GM19025 (cell line): Measurements from ENCODE around the gene ANAPC1.
"Not testable (repeated sequence)": the region's sequence is repeated elsewhere in the genome, so short reads cannot be mapped to it uniquely, and the experiment has no call there.

Source experiments
- ATAC-seq: cut with Tn5 transposase; IDR thresholded peaks from one replicate; pipeline ENCODE4 v1.9.1; 2021; ENCODE audit warnings: mild to moderate bottlenecking, low read depth, moderate library complexity; ENCODE audit not compliant: unreplicated experiment

The ANAPC1 gene, protein sequence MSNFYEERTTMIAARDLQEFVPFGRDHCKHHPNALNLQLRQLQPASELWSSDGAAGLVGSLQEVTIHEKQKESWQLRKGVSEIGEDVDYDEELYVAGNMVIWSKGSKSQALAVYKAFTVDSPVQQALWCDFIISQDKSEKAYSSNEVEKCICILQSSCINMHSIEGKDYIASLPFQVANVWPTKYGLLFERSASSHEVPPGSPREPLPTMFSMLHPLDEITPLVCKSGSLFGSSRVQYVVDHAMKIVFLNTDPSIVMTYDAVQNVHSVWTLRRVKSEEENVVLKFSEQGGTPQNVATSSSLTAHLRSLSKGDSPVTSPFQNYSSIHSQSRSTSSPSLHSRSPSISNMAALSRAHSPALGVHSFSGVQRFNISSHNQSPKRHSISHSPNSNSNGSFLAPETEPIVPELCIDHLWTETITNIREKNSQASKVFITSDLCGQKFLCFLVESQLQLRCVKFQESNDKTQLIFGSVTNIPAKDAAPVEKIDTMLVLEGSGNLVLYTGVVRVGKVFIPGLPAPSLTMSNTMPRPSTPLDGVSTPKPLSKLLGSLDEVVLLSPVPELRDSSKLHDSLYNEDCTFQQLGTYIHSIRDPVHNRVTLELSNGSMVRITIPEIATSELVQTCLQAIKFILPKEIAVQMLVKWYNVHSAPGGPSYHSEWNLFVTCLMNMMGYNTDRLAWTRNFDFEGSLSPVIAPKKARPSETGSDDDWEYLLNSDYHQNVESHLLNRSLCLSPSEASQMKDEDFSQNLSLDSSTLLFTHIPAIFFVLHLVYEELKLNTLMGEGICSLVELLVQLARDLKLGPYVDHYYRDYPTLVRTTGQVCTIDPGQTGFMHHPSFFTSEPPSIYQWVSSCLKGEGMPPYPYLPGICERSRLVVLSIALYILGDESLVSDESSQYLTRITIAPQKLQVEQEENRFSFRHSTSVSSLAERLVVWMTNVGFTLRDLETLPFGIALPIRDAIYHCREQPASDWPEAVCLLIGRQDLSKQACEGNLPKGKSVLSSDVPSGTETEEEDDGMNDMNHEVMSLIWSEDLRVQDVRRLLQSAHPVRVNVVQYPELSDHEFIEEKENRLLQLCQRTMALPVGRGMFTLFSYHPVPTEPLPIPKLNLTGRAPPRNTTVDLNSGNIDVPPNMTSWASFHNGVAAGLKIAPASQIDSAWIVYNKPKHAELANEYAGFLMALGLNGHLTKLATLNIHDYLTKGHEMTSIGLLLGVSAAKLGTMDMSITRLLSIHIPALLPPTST (N-terminal part only)

DNA sequence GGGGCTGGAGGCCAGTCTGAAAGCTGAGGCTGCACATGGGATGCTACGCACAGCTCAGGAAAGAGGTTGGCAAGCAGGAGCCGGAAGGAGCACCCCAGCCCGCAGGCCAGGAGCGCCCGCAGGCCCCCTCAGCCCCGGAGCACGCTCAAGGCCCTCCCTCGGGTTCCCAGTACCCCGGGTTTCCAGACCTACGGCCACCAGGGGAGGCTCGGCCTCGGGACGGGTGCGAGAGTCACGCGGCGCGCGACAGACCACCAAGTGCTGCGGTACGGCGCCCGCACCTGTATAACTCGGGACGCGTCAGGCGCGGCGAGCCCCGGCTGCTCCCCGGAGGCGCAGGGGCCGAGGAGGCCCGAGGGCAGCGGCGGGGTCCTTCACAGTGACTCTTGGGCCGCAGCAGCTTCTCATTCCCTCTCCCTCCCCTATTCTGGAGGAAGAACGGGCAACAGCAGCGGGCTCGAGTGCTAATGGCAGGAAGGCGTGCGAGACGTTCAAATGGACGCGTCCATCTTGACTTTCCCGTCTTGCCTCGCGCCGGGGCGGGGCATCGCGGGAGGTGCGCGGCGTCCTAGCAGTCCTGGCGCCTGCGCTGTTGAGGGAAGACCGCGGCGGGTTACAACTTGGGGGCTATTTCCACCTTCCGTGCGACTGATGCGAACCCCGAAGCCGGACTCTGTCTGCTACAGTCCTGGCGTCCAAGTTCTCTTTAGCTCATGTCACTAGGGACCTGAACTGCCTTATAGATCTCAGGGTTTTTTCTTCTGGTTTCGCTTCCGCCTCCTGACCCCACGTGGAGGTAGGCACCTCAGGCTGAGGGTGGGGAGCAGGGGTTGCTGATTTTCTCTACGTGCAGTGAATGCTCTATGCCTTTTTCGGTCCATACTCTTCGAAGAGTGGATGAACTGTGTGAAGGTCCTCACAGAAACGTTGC is at the start of gene ANAPC1:
Gene ANAPC1 (minus strand): TSS at position 533 of the 931 bp plus-strand sequence. CDS start 3,368 bp downstream, outside the sequence.
- ATAC-seq = peak; percentile 87

DNA sequence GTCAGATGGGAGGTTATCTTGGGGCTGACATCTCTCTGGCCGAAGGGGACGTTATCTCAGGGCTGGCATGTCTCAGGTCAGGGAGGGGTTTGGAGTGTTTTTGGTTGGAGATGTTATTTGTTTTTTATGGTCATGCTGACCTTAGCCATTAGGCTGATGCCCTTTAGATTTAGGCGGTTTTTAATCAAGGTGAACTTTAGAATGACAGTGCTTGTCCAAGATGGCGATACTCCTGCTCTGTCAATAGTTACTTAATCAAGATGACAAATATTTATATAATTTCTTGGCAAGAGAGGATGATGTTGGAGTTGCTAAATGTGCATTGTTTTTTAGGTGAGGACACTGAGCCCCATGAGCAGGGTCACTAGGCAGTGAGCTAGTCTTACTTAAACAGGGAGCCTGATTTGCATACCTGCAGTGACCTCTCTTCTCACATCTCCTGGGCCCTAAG is 48.9 kb upstream of the ANAPC1 start:
- ATAC-seq = no peak

DNA sequence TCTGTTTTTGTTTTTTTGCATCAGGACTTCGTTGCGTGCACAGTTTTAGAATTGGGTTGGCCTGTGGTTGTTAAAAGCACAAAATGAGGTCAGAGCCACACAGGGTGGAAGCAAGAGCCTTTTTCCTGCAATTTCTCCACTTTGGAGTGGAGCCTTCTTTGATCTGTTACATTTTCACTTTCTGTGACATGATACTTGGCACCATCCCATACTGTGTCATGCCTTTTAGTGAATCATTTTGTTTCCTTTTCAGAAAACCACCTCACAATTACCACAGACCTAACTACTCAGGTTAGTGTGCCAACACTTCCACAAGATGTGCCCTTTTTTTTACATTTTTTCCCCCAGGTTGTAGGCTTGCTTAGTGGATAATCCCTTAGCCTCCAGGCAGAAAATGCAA is 46.9 kb upstream of the ANAPC1 start:
- ATAC-seq = no peak

DNA sequence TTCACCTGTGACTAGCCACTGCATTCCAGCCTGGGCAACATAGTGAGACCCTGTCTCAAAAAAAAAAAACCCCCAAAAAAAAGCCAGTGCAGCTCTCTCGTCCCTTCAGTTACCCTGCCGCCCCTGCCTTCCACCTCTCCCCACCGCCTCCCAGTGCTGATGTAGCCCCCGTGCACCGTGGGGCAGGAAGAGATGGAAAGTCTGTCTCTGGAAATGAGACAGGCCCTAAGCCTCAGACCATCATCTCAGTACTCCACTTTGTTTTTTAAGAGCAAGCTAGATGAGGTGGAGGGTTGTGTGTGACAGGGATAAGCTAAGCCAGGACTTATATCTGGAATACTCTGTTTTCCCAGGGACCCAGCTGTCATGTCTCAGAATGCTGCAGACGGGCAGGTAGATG is 46.4 kb upstream of the ANAPC1 start:
- ATAC-seq = no peak

DNA sequence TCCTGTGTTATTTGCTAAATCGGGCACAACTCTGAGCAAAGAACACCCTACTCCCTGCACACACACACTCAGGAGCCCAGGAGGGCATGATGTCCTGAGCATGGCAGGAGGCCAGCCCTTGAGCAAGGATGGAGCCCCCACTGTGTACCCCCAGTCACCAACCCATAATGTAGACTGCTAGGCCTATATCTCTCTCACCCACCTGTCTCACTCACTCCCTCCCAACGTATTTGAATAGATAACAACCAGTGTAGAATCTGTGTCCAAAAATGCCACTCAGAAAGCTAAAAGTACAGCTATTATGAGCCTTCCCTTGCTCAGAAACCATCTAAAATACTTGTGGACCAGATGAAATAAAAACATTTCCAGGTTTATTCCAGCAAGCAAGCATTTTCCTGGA is 43.7 kb upstream of the ANAPC1 start:
- no peak for ATAC-seq

DNA sequence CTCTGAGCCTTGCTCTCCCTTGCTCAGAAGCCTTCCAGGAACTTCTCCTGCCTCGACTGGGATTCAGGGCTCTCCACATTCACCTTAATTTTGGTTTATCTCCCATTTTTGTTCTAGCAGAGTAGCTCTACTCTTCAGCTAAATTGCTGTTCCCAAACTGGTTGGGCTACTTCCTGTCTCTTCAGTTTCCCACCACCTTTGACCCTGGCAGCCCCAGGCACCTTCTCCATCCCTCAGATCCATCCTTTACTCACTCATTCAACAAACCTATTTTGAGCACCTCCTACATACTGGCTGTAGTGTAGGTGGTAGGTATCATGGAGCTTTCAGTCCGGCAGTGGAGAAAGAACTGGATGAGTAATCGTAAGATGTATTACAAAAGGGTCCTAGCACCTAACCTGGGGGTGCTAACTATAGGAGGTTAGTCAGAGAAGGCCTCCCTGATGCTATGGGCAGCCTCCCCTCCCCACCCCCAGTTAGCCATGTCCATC is 40.7 kb upstream of the ANAPC1 start:
- ATAC-seq = no peak

DNA sequence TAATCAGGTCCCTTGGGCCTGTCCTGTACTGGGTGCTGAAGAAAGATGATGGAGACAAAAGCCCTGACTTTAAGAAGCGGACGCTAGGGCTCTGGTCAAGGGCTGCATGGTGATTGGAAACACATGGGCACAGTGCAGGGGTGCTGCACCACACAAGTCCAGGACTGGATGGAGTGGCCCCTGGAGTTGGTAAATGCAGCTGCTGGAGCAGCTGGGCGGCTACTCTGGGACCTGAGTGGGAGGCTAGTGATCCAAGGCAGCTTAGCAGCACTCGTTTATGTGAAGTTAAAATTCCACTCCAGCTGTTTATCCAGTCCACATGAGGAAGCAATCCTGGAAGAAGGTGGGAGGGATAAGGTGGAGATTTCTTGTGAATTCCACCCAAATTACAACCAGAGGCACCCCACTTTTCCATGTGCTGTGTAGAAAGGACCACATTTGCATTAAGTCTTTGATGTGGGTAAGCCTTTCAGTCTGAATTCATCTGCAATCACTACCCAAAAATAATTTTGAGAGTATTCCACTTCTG is 39.3 kb upstream of the ANAPC1 start:
- no peak for ATAC-seq

DNA sequence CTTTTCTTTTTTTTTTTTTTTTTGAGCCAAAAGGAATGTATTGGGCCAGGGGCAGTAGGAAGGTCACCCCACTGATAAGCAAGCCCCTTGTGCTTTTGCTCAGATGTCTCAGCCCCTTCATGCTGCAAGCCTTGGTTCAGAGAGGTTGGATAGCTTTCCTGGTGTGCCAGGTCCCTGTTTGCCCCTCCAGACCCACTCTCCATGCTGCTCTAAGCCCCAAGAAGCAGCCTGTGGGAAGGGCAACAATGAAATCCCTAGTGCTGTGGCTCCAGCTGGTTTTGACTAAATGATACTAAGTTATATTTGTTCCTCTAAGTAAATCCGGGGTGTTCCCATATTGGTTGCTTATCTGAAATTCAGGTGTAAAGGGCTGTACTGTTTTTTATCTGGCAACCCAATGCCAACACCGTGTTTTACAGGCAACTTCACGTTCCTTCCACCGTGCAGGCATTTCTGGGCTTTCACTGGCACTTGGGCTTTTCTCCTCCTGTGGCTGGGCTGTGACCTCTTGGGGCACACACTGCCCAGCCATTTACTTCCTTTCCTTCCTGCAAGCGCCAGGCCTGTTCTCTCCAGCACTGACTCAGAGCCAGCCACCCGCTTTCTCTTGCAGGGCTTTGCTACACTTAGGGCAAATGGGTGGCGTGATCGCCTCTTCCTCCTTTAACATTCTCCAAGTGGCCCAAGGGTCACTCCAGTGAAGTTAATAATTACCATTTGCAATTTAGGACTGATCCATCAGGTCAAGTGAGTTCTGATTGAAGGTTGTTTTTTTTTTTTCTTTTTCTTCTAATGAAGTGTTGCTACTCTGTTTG is 36.0 kb upstream of the ANAPC1 start:
- no peak for ATAC-seq

DNA sequence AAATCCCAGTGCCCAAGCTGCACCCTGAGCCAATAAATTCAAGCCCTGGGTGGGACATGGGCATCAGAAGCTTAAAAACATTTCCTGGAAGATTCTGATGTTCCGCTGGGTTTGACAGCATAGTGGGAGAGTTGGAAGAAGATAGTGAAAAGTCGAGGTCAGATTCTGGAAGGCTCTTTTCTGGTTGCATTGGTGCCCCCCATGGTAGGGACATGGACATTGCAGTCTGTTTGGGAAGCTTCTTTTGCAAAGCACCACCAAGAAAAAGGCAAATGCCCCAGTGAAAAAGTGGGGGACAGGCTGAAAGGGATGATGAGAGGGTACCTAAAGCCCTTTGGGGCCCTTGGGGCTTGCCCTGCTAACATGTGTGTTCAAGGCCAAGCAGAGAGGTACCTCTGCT is 35.4 kb upstream of the ANAPC1 start:
- no peak for ATAC-seq

DNA sequence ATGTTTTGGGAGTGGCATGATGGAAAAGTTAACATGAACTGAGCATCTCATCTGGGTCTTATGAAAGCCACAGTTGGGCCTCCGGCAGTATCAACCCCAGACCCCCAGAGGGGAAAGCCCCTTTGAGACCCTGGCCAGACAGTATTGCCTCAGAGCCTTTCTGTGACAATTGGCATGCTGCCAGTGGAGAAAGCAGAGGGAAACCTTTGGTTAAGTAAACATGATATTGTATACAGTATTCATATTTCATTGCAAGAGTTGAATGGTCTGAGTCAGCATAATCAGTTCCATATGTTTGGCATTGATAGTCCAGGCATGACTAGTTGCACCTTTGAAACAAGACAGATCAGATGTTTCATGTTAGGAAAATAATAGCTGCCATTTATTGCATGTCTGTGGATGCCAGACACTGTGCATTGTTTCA is 34.4 kb upstream of the ANAPC1 start:
- ATAC-seq = no peak

DNA sequence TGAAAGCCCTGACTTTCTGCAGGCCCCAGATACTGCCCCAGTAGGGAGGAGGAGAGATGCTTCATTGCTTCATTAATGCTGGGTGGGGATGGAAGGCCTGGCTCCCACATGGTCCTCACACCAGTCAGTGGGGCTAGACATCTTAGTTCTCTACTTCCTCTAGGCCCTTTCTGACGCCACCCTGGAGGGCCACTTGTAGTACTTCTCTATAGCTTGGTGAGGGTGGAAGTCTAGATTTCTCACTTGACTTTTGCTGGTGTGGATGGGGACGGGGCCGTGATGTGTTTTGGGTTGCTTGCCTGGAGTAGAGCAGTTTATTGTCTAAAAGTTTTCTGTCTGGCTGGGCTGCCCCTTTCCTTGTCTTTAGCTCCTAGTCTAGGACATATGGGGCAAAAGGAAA is 33.1 kb upstream of the ANAPC1 start:
- ATAC-seq = no peak

DNA sequence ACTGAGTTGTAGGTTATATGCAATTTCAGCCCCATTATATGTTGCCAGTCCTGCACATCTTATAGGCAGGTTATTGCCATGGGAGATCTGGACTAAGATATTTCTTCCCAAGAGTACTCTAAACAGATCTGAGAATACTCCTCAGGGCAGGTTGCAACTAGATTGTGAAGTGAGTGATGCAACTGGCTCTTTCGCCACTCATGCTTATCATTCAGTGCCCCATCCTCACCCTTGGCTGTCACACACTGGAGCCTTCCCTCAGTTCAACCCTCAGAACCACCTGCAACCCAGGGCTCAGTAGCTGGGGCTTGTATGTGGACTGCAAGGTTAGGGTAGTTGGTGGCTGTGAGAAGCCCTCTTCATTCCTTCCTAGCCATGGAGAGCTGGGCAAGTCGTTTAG is 28.6 kb upstream of the ANAPC1 start:
- ATAC-seq = no peak

DNA sequence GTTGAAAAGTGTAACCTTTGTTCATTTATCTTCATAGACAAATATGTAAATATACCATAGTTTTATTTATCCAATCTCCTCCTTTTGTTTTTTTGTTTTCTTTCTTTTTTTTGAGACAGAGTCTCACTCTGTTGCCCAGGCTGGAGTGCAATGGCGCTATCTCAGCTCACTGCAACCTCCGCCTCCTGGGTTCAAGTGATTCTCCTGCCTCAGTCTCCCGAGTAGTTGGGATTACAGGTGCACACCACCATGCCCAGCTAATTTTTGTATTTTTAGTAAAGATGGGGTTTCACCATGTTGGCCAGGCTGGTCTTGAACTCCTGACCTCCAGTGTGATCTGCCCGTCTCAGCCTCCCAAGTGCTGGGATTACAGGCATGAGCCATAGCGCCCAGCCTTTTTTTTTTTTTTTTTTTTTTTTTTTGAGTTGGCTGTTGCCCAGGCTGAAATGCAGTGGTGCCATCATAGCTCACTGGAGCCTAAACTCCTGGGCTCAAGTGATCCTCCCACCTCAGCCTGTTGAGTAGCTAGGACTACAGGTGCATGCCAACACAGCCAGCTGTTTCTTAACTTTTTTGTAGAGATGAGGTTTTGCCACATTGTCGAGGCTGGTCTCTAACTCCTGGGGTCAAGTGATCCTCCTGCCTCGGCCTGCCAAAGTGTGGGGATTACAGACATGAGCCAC is 27.4 kb upstream of the ANAPC1 start:
- not testable (repeated sequence) for ATAC-seq

DNA sequence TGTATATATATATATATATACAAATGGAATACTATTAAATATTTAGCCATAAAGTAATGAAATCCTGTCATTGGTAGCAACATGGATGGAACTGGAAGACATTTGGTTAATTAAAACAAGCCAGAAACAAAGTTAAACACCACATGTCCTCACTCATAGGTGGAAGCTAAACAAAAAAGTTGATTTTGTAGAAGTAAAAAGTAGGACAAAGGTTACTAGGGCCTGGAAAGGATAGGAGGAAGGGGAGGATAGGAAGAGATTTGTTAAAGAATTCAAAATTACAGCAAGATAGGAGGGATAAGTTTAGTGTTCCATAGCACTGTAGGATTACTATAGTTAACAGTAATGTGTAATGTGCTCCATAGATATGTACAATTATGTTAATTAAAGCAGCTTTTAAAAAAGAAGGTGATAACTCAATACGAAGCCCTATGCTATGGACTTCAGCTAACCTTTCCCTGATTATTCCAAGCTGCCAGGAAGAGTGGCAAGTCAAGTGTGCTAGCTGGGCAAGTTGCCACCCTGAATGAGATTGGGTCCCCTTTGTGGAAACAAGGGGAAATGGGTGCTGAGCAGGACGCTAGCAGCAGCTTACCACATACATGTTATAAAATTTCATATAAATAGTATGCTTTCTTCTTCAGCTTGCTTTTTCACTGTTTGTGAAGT is 26.8 kb upstream of the ANAPC1 start:
- ATAC-seq = no peak

DNA sequence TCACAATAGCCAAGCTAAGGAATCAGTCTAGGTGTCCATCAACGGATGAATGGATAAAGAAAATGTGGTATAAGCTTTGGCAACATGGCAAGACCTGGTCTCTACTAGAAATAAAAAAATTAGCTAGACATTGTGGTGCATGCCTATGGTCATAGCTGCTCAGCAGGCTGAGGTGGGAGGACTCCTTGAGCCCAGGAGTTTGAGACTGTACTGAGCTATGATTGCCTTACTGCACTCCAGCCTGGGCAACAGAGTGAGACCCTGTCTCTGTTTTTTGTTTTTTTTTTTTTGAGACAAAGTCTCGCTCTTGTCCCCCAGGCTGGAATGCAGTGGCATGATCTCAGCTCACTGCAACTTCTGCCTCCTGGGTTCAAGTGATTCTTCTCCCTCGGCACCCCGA is 26.0 kb upstream of the ANAPC1 start:
- not testable (repeated sequence) for ATAC-seq

DNA sequence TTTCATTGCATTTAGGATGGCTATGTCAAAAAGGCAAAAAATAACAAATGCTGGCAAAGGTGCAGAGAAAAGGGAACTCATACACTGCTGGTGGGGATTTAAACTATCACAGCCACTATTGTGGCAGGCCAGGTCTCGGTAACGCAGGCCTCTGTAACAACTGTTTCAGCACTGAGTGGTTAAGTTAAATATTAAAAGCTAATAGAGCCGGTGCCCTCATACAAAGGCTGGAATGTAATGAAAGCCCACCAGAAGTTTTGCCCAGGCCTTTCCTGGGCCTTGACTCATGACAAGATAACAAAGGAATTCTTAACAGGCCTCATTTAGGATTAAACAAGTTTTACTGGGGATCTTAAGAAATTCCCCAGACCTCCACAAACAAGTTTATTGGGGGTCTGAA is 25.1 kb upstream of the ANAPC1 start:
- ATAC-seq = no peak

DNA sequence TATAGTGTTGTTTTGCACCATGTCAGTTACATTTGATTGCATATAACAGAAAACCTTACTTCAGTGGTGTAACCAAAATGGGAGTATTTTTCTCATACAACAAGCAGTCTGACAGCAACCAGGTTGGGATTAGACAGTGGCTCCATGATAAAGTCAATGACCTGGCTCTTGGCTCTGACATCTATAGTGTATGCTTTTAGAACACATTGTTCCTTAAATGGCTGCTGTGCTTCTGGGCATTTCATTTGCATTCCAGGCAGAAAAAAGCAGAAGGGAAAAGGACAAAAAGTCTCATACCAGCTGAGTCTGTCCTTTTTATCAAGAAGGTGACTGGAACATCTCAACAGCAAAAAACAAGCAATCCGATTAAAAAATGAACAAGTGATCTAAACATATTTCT is 24.6 kb upstream of the ANAPC1 start:
- ATAC-seq = no peak
